ENCODE data around the gene SOX18.

SOX18 gene

DNA sequence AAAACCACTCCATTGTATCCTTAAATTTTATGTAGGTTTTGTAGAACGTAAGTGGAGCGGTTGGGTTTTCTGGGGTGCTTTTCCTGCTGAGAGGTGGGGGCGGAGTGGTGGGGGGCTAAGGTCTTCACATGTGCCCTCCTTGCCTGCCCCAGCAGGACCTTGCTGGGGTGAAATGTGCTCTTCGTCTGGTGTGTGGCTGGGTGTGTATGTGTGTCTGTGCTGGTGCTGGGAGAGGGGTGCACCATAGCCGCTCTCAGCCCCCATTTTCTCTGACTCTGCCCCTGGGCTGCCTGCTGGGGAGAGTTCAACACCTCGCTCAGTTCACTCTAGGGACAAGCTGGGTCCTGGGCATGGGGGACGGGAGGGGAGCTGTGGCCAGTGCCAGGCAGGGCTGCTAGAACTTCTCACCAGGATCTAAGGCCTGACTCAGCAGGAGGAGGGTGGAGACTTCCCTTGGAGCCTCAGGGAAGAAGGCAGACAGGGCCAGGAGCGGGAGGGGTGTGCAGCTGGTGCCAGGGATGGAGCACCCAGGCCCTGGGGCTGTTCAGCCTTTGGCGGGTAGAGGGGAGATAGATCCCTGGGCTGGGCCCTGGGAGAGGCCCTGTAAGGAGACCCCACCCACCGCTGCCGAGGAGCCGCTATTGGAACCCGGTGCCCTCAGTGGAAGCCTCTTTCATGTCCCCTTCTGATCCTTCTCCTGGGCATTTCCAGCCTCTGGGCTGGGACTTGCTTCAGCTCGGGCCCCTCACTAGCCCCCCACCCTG is 4.8 kb downstream of the SOX18 start:
- DNase-seq, result no peak
- intact Hi-C loops (cut with DNase I), result no loop called here

GRCh38 chr20:64043768-64044167 is 5.7 kb downstream of the SOX18 start:
- intact Hi-C loops (cut with DNase I), result no loop called here
- no peak for DNase-seq

DNA sequence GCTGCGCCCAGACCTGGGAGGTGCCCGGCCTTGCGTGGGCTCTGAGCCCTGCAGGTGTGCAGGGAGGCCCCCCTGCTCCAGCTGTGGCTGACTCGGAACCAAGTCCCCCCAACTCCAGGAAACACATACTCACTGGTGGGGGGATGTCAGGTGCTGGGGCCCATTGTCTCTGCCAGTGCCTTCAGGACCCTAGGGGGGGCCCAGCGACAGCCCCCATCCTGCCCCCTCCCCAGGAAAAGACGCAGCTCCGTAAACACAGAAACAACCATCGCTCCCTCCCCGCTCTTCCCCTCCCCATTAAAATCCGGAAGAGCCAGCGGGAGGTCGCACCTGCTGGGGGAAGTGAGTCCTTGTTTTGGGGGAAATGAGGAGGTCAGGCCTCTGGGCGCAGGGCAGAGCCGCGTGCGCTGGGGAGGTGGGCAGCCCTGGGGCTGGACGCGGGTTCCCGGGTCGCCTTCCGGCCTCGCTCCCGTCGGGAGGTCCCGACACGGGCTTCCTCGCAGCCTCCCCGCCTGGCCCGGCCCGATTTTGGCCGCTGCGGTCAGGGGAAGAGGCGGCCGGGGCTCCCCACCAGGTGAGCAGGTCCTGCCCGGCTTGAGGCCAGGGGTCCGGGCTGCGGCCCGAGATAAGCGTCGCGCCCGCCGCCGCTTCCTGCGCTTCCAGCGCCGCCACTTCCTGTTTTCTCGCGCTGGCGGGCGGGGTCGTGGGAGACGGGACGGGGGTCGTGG is 7.2 kb downstream of the SOX18 start:
- intact Hi-C loops (cut with DNase I), result no loop called here
- DNase-seq, result no peak

- no peak for DNase-seq
- intact Hi-C loops (cut with DNase I), result no loop called here
Measured at GRCh38 chr20:64041781-64042053, 7.7 kb downstream of the SOX18 start.

DNA sequence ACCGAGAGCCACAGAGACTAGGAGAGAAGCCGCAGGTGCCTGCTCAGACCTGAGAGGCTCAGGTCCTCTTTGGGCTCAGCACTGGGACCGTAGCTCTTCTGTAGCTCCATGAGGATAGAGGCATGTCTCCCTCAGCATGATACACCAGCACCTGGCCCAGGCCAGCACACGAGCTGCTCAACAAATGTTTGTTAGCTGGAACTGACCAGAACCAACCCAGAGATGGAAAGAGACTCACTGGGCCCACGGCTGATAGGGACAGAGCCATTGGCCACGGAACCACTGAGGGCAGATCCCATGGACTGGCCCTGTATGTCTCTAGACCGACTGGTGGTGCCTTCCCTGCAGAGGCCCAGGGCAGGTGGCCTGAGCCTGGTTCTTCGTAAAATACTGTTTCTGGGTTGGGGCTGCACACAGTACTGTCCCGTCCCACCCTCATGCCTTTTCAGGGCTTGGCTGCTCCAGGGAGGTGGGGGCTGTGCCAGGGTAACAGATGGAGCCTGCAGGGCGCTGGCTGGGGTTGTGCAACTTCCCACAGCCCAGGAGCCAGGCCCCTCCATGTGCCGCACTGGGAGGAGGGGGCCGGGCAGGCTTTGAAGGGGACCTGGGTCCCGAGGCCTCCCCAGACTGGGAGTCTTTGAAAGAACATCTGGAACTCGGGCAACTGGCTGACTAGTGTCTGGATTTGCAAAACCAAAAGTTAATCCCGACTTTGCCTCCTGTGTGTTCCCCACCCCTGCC is 8.2 kb downstream of the SOX18 start:
- intact Hi-C loops (cut with DNase I), result no loop called here
- no peak for DNase-seq

- no peak for DNase-seq
- intact Hi-C loops (cut with DNase I), result no loop called here
Measured at GRCh38 chr20:64040231-64041039, 9.0 kb downstream of the SOX18 start.

GRCh38 chr20:64039293-64040160 is 9.9 kb downstream of the SOX18 start:
- intact Hi-C loops (cut with DNase I), result no loop called here
- no peak for DNase-seq

GRCh38 chr20:64038565-64039292 is 10.7 kb downstream of the SOX18 start:
- peak in 40 of 42 donors; percentile 19 to 79 (median 57) for DNase-seq
- intact Hi-C loops (cut with DNase I), result no loop called here

- intact Hi-C loops (cut with DNase I), result no loop called here
- DNase-seq, result no peak
Measured at GRCh38 chr20:64038224-64038564, 11.2 kb downstream of the SOX18 start.

GRCh38 chr20:64037498-64038213 is 11.8 kb downstream of the SOX18 start:
- intact Hi-C loops (cut with DNase I), result no loop called here
- no peak for DNase-seq

DNA sequence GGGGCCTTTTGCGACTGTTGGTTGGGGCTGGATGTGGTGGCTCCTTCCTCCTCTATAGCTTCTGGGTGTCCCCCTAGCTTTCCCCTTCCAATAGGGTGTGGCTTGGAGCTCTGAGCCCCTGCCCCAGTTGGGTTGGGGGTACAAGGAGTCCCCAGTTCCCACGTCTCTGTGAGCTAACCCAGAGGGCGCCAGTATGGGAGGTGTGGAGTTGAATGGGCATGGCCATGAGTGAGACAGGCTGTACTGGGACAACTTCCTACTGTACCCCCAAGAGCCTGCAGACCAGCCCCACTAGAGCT is 12.3 kb downstream of the SOX18 start:
- intact Hi-C loops (cut with DNase I), result no loop called here
- no peak for DNase-seq

DNA sequence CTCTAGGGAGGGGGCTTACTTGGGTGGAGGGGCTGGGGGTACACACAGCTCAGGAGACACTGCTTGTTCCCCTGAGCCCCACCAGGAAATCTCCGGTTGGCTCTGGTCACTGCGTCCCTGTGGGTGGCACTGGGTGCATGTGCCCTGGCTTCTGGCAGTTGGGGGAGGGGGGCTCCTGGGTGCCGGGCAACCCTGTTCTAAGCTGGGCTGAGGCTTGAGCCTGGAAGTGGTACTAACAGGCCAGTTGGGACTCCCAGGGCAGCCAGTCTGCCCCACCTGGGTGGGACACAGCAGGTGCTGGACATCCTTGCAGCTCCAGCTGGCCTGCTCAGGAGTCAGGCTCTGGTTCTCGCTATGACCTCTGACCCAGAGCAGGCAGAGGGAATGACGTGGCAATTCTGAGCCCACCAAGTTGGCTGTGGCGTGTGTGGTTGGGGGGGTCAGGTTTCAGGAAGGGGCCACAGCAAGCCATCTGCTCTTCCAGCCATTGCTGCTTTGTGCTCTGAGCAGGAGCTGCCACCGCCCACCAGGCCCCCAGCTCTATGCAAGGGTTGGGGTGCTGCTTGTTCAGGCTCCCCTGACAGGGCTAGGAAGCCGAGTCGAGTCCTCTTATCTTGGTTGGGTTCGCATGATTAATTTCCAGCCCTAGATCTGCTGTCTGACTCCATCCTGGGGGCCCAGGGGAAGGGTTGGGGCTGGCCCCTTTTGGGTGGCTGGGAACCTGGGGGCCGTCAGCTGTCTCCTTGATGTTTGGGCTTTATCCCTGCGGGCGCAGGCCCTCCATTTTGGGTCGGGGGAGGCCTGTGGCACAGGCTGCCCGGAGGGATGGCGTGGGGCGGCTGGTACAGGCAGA is 12.9 kb downstream of the SOX18 start:
- intact Hi-C loops (cut with DNase I), result no loop called here
- no peak for DNase-seq

GRCh38 chr20:64035933-64036345 is 13.5 kb downstream of the SOX18 start, which contains the start of gene C20orf204:
Gene C20orf204 (plus strand): TSS chr20:64036182. CDS start chr20:64036324, 142 bp downstream.
- no peak for DNase-seq
- intact Hi-C loops (cut with DNase I), result no loop called here

DNA sequence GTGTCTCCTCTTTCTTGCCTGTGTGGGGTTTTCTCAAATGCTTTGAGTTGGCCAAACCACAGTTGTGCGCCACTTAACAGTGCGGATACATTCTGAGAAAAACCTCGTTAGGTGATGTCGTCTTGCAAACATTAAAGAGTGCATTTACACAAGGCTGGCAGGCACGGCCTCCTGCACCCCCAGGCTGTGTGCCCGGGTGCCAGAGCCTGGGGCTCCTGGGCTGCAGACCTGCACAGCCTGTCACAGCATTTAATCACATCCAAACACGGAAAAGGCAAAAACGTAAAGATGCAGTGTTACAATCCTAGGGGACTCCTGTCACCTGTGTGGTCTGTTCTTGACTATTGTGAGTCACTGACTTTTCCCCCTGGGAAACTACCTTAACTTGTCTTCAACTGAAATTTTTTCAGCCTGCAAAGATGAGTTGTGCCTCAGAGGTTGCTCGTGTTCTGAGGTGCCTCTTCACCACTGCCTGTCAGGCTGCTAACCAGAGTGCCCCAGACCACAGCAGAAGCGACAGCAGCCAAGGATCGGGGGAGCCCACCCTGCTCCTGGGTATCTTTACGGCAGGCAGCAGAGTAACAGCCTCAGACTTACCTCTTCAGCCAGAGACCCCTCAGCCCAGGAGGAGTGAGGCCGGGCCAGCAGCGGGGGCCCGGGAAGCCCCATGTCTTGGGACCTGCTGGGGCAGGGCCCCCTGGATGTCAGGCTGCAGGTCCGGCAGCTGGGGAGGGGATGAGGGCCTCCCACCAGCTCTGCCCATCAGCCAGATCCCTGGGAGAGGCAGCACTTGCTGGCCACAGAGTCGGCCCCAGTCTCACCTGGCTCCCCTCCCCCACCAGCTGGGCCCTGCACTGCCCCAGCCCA is 14.1 kb downstream of the SOX18 start:
- DNase-seq, result no peak
- intact Hi-C loops (cut with DNase I), result no loop called here

DNA sequence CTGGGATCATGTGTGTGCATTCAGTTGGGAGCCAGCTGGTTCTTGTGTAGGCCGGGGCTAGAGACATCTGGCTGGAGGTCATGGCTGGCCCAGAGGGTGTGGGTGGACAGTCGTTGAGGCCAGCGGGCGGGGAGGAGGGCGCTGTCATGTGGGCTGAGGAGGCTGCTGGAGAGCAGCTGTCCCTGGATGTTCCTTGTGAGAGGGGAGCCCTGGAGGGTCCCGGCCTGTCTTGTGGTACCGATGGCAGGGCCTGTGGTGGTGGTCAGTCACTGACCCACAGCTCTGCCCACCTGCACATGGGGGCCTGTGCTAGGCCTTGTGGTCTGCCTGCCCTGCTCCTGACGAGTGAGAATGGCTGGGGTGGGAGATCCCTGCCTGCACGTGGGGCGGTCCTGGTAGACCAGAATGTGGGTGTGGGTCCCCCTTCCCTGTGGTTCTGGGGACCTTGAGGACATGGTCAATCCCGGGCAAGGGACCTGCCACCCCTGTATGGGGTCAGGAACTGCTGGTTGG is 15.4 kb downstream of the SOX18 start:
- no peak for DNase-seq
- intact Hi-C loops (cut with DNase I), result no loop called here
